OCI-LY7 (cell line): ENCODE measurements around the gene TREML4.

ENCODE experiments used
- CTCF ChIP-seq: fragments of 200-600 bp; sonication (generic); conservative IDR thresholded peaks from 2 replicates; pipeline ENCODE4 v1.5.1; 2014; ENCODE audit warnings: mild to moderate bottlenecking, antibody characterized with exemption, low read length, moderate library complexity, mixed read lengths
- EZH2phosphoT487 ChIP-seq: fragments of 200-600 bp; sonication (generic); IDR thresholded peaks from 2 replicates; pipeline ENCODE4 v1.6.1; 2018; ENCODE audit warnings: low read depth, borderline replicate concordance, mild to moderate bottlenecking, mixed run types, antibody characterized with exemption, low read length, moderate library complexity, mixed read lengths

GRCh38 chr6:41275489-41275888, 47.3 kb downstream of the TREML4 start:
- TF ChIP-seq CTCF (no peak), EZH2phosphoT487 (no peak)
